NCI-H1436 treated with DMSO at 0.1 percent for 48 hours (cell line): ENCODE data around the gene SDK2.
A peak's percentile ranks its signal among the peaks of the same experiment; 100 is the strongest.
"Not testable (repeated sequence)": the region's sequence is repeated elsewhere in the genome, so short reads cannot be mapped to it uniquely, and the experiment has no call there.

Experiments used
- DNase-seq: peaks from one replicate; lab custom pipeline; 2025; lab: John Stamatoyannopoulos, UW

SDK2 gene

GRCh38 chr17:73480740-73481139 lies 163.5 kb downstream of the SDK2 start:
- DNase-seq, result no peak

- DNase-seq, result no peak
Observed at GRCh38 chr17:73478768-73479424, 165.3 kb downstream of the SDK2 start.

GRCh38 chr17:73478334-73478733 lies 165.9 kb downstream of the SDK2 start:
- no peak for DNase-seq

- peak; percentile 30 for DNase-seq
Observed at GRCh38 chr17:73476890-73477350, 167.3 kb downstream of the SDK2 start.

- peak; percentile 29 for DNase-seq
Observed at GRCh38 chr17:73474370-73474988, 169.8 kb downstream of the SDK2 start.

GRCh38 chr17:73472715-73473114 lies 171.5 kb downstream of the SDK2 start:
- not testable (repeated sequence) for DNase-seq

- DNase-seq, result no peak
Observed at GRCh38 chr17:73471924-73472323, 172.3 kb downstream of the SDK2 start.

- DNase-seq, result no peak
Observed at GRCh38 chr17:73470316-73470826, 173.9 kb downstream of the SDK2 start.

- no peak for DNase-seq
Observed at GRCh38 chr17:73469311-73469710, 174.9 kb downstream of the SDK2 start.

GRCh38 chr17:73468221-73468620 lies 176.0 kb downstream of the SDK2 start:
- no peak for DNase-seq

- no peak for DNase-seq
Observed at GRCh38 chr17:73467651-73468050, 176.6 kb downstream of the SDK2 start.

GRCh38 chr17:73466704-73467433 lies 177.4 kb downstream of the SDK2 start:
- DNase-seq, result no peak

GRCh38 chr17:73465953-73466230 lies 178.4 kb downstream of the SDK2 start:
- DNase-seq, result no peak

- no peak for DNase-seq
Observed at GRCh38 chr17:73465130-73465952, 178.9 kb downstream of the SDK2 start.

- no peak for DNase-seq
Observed at GRCh38 chr17:73464447-73464846, 179.8 kb downstream of the SDK2 start.

- DNase-seq, result no peak
Observed at GRCh38 chr17:73463821-73464220, 180.4 kb downstream of the SDK2 start.

GRCh38 chr17:73462823-73463222 lies 181.4 kb downstream of the SDK2 start:
- peak; percentile 51 for DNase-seq

GRCh38 chr17:73459980-73460379 lies 184.3 kb downstream of the SDK2 start:
- no peak for DNase-seq

GRCh38 chr17:73455767-73456166 lies 188.5 kb downstream of the SDK2 start:
- no peak for DNase-seq

- DNase-seq, result no peak
Observed at GRCh38 chr17:73455050-73455687, 189.1 kb downstream of the SDK2 start.

GRCh38 chr17:73453494-73453893 lies 190.8 kb downstream of the SDK2 start:
- not testable (repeated sequence) for DNase-seq

GRCh38 chr17:73453090-73453489 lies 191.2 kb downstream of the SDK2 start:
- no peak for DNase-seq
